Astrocyte of the spinal cord (primary cell): ENCODE data around the gene MYCBP2.
"Not testable (repeated sequence)": the region's sequence is repeated elsewhere in the genome, so short reads cannot be mapped to it uniquely, and the experiment has no call there.

ENCODE experiments used
- DNase-seq: peaks from one replicate; pipeline ENCODE4 v3.0.0; 2011; ENCODE audit warnings: low read depth, low spot score
- H3K4me3 ChIP-seq: 2 replicates; pipeline ENCODE4 v1.5.1; 2011; ENCODE audit warnings: low read depth, mild to moderate bottlenecking, low read length, moderate library complexity
- in situ Hi-C: cut with HindIII; loops from 2 replicates; pipeline ENCODE4 v1.10.0; 2017; ENCODE audit warnings: low sequenced_read_pairs
- TF ChIP-seq, protein P1 (sequence below): IDR thresholded peaks from 2 replicates; pipeline ENCODE4 v1.5.1; 2012; ENCODE audit warnings: low read depth, mild to moderate bottlenecking, low read length, inconsistent platforms

MYCBP2 gene

GRCh38 chr13:77267362-77267761 is 59.5 kb downstream of the MYCBP2 start:
- no peak for DNase-seq
- H3K4me3 ChIP-seq = no peak overlapping the region
- in situ Hi-C loops = no loop called here

DNA sequence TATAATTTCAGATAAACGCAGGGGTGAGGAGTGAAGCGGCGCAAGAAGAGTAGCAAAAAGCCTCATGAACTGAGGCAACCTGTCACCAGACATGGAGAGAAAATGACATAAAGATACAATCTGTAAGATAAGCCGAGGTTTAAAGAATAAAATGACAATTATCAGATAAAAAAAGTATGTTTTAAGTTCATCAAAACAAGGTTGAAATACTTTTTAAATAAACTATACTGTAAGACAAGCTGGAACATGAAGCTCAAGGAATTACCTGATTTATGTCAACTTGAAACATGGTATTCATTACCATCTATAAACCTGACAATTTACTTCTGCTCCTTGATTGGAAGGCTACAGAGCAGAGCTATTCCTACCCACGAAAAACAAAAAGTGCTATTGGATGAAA is 61.6 kb downstream of the MYCBP2 start:
- TF ChIP-seq, protein P1, sequence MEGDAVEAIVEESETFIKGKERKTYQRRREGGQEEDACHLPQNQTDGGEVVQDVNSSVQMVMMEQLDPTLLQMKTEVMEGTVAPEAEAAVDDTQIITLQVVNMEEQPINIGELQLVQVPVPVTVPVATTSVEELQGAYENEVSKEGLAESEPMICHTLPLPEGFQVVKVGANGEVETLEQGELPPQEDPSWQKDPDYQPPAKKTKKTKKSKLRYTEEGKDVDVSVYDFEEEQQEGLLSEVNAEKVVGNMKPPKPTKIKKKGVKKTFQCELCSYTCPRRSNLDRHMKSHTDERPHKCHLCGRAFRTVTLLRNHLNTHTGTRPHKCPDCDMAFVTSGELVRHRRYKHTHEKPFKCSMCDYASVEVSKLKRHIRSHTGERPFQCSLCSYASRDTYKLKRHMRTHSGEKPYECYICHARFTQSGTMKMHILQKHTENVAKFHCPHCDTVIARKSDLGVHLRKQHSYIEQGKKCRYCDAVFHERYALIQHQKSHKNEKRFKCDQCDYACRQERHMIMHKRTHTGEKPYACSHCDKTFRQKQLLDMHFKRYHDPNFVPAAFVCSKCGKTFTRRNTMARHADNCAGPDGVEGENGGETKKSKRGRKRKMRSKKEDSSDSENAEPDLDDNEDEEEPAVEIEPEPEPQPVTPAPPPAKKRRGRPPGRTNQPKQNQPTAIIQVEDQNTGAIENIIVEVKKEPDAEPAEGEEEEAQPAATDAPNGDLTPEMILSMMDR = no peak
- no peak overlapping the region for H3K4me3 ChIP-seq
- in situ Hi-C loops = no loop called here
- no peak for DNase-seq

More at GRCh38 chr13:77267362-77267761, 59.5 kb downstream of the MYCBP2 start:
- TF ChIP-seq, protein P1 = no peak

- TF ChIP-seq, protein P1 = no peak
- in situ Hi-C loops = no loop called here
- no peak for DNase-seq
- no peak overlapping the region for H3K4me3 ChIP-seq
These were observed 64.7 kb downstream of the MYCBP2 start for GRCh38 chr13:77262198-77262597.

GRCh38 chr13:77250975-77251374 is 75.9 kb downstream of the MYCBP2 start:
- no peak overlapping the region for H3K4me3 ChIP-seq
- DNase-seq = no peak
- TF ChIP-seq, protein P1 = no peak
- in situ Hi-C loops = no loop called here

DNA sequence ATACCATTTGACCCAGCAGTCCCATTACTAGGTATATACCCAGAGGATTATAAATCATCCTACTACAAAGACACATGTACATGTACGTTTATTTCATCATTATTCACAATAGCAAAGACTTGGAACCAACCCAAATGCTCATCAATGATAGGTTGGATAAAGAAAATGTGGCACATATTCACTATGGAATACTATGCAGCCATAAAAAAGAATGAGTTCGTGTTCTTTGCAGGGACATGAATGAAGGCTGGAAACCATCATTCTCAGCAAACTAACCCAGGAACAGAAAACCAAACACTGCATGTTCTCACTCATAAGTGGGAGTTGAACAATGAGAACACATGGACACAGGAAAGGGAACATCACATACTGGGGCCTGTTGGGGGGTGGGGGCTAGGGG is 81.7 kb downstream of the MYCBP2 start:
- in situ Hi-C loops, H3K4me3 ChIP-seq, DNase-seq: not testable (repeated sequence)

GRCh38 chr13:77239312-77239711 is 87.6 kb downstream of the MYCBP2 start:
- in situ Hi-C loops = no loop called here
- no peak overlapping the region for H3K4me3 ChIP-seq
- TF ChIP-seq, protein P1 = no peak
- DNase-seq = peak; percentile 4

DNA sequence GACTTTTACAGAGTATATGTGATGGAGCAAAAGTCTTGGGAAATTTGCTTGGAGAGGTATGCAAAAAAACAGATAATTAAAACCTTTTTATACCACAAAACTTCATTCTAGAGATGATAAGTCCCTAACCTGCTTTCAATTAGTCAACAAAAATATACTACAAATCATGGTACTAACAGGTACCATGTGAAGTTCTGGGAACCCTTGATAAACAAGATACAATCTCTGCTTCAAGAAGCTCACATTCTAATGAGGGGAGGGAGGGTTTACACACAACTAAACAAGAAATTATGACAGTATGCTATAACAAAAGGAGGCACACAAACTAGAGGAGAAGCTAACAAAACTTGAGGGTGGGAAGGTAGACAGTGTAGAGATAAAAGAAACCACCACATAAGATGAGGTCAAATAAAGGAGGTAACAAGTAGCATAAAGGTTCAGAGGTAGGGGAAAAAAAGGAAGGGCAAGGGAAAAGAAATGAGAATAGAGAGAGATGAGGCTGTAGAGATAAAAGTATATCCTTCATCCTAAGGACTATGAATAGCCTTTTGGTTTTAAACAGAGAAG is 91.4 kb downstream of the MYCBP2 start:
- TF ChIP-seq, protein P1 = no peak
- in situ Hi-C loops = no loop called here
- no peak for DNase-seq
- no peak overlapping the region for H3K4me3 ChIP-seq
